GM23338 (cell line): ENCODE measurements around the gene SLC36A4. TPM values are rescaled to one million over a fixed set of nuclear protein-coding genes. Genes with fewer than 3 reads are reported as not detected.
"Not testable (repeated sequence)": the region's sequence is repeated elsewhere in the genome, so short reads cannot be mapped to it uniquely, and the experiment has no call there.

Experiments
- ATAC-seq: fragments of 200-7000 bp; cut with Tn5 transposase; 3 replicates; pipeline ENCODE4 v1.9.1; 2020
- DNase-seq: peaks from one replicate; pipeline ENCODE4 v3.0.0-alpha.2; 2015; ENCODE audit warnings: low spot score
- H2AFZ ChIP-seq: fragments of 200-600 bp; sonication (generic); 2 replicates; pipeline ENCODE4 v1.8.0; 2016; ENCODE audit warnings: antibody characterized with exemption, mild to moderate bottlenecking, moderate library complexity
- H3F3A ChIP-seq: fragments of 200-600 bp; sonication (generic); replicated peaks from 2 replicates; pipeline ENCODE4 v1.8.0; 2017; ENCODE audit warnings: antibody characterized with exemption, mixed run types, low read depth
- H3K27ac ChIP-seq: fragments of 200-600 bp; sonication (generic); 2 replicates; pipeline ENCODE4 v1.6.1; 2016; ENCODE audit warnings: low read depth
- H3K27me3 ChIP-seq: fragments of 200-600 bp; sonication (generic); 2 replicates; pipeline ENCODE4 v1.8.0; 2016; ENCODE audit warnings: mild to moderate bottlenecking, mixed run types, moderate library complexity; ENCODE audit not compliant: insufficient read depth
- H3K36me3 ChIP-seq: fragments of 200-600 bp; sonication (generic); 2 replicates; pipeline ENCODE4 v1.8.0; 2016; ENCODE audit warnings: mild to moderate bottlenecking; ENCODE audit not compliant: insufficient read depth
- H3K4me1 ChIP-seq: fragments of 200-600 bp; sonication (generic); 2 replicates; pipeline ENCODE4 v1.8.0; 2016; ENCODE audit warnings: mild to moderate bottlenecking, moderate library complexity; ENCODE audit not compliant: insufficient read depth
- H3K4me2 ChIP-seq: fragments of 200-600 bp; sonication (generic); 2 replicates; pipeline ENCODE4 v1.7.1; 2017; ENCODE audit warnings: mixed run types
- H3K4me3 ChIP-seq: fragments of 200-600 bp; sonication (generic); 2 replicates; pipeline ENCODE4 v1.6.1; 2016; ENCODE audit warnings: mixed run types
- H3K79me2 ChIP-seq: fragments of 200-600 bp; sonication (generic); replicated peaks from 2 replicates; pipeline ENCODE4 v1.8.0; 2017; ENCODE audit warnings: mild to moderate bottlenecking; ENCODE audit not compliant: insufficient read depth
- H3K9me2 ChIP-seq: fragments of 200-600 bp; sonication (generic); 2 replicates; pipeline ENCODE4 v1.8.0; 2017; ENCODE audit not compliant: insufficient read depth
- H4K20me1 ChIP-seq: fragments of 200-600 bp; sonication (generic); replicated peaks from 2 replicates; pipeline ENCODE4 v1.8.0; 2017; ENCODE audit warnings: mild to moderate bottlenecking; ENCODE audit not compliant: insufficient read depth
- H3K27ac Mint-ChIP-seq: 2 replicates; pipeline ENCODE4 v1.8.0; 2020; ENCODE audit warnings: inconsistent platforms, mild to moderate bottlenecking, moderate library complexity, mixed read lengths
- H3K27me3 Mint-ChIP-seq: 3 replicates; pipeline ENCODE4 v1.8.0; 2022; ENCODE audit warnings: low read depth, mild to moderate bottlenecking, moderate library complexity, mixed read lengths, inconsistent platforms; ENCODE audit not compliant: insufficient read depth, poor library complexity
- H3K36me3 Mint-ChIP-seq: 3 replicates; pipeline ENCODE4 v1.8.0; 2021; ENCODE audit warnings: low read depth, mild to moderate bottlenecking, inconsistent platforms, moderate library complexity, mixed read lengths
- H3K4me1 Mint-ChIP-seq: 3 replicates; pipeline ENCODE4 v1.8.0; 2020; ENCODE audit warnings: mild to moderate bottlenecking, inconsistent platforms, mixed read lengths
- H3K4me3 Mint-ChIP-seq: 3 replicates; pipeline ENCODE4 v1.8.0; 2021; ENCODE audit warnings: moderate library complexity, mild to moderate bottlenecking, inconsistent platforms, mixed read lengths
- H3K9me3 Mint-ChIP-seq: 3 replicates; pipeline ENCODE4 v1.8.0; 2020; ENCODE audit warnings: moderate library complexity, mild to moderate bottlenecking, inconsistent platforms, mixed read lengths
- polyA plus RNA-seq: library from polyadenylated mRNA; unstranded; fragments of >200 nt; fragmentation: Nextera tagmentation; extraction: Ambion mirVana; gene quantifications from 2 replicates; pipeline ENCODE4 v1.2.1, GENCODE V29; 2016
- total RNA-seq: library from RNA; depleted of rRNA; stranded (reverse); fragments of >200 nt; shearing (Covaris generic); gene quantifications from 2 replicates; pipeline ENCODE4 v1.2.3, GENCODE V29; 2014
- TF ChIP-seq, protein P1 (sequence below), 2 experiments: fragments of 200-600 bp in 1 of 2; sonication (generic) in 1 of 2; conservative IDR thresholded peaks; 2 replicates each; pipeline versions ENCODE4 v1.5.1 to v1.6.1; 2016 to 2017; ENCODE audit warnings: antibody characterized with exemption in 2 of 2, low read depth in 2 of 2, mild to moderate bottlenecking in 2 of 2, moderate library complexity in 1 of 2
- TF ChIP-seq, protein P2 (sequence below): fragments of 250-450 bp; sonication (Bioruptor Pico); IDR thresholded peaks from 2 replicates; pipeline ENCODE4 v1.5.0; 2020; ENCODE audit warnings: mild to moderate bottlenecking, moderate library complexity

Gene SLC36A4
- total and polyA plus RNA-seq, 2 experiments from 2014 or later: 24.9 to 34.6 TPM

DNA sequence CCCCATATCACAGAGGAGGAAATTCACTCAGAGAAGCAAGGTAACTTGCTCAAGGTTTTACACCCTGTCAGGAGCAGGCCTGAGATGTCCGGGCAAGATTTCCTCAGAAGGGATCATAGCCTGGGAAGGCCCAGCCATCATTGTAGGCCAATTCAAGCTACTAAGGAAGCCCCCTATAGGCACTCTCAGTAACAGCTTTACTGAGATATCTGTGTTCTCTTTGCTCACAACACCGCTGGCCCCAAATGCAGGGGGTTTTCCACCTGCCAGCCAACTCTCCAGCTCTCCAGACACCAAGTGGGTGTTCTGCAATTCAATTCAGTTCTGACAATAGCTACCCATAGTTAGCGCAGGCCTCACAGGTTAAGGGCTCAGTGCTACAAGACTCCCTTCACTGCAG is 84.0 kb downstream of the SLC36A4 start:
- peak; percentile 56 for ATAC-seq
- peak; percentile 66 for DNase-seq
- no peaks in the 10 kb centered on the region for H4K20me1 ChIP-seq
- peaks cover 47% of the 10 kb centered on the region for H3K4me1 ChIP-seq
- H3F3A ChIP-seq: peaks cover 6% of the 10 kb centered on the region; the same call in 1 of the 2 replicates
- Mint-ChIP-seq H3K4me1 (peaks cover 52% of the 10 kb centered on the region), H3K4me3 (no peak overlapping the region), H3K27me3 (peaks cover 17% of the 10 kb centered on the region), H3K27ac (no peak overlapping the region), H3K9me3 (peaks cover 18% of the 10 kb centered on the region), H3K36me3 (peaks cover 22% of the 10 kb centered on the region)
- no peak overlapping the region for H3K4me2 ChIP-seq
- H3K9me2 ChIP-seq: peaks cover 11% of the 10 kb centered on the region; the same call in 1 of the 2 replicates
- no peak overlapping the region for H3K4me3 ChIP-seq
- H3K79me2 ChIP-seq: no peaks in the 10 kb centered on the region
- H3K27ac ChIP-seq: no peak overlapping the region
- H3K36me3 ChIP-seq: no peaks in the 10 kb centered on the region; the same call in 1 of the 2 replicates
- no peaks in the 10 kb centered on the region for H3K27me3 ChIP-seq
- TF ChIP-seq, protein P1, sequence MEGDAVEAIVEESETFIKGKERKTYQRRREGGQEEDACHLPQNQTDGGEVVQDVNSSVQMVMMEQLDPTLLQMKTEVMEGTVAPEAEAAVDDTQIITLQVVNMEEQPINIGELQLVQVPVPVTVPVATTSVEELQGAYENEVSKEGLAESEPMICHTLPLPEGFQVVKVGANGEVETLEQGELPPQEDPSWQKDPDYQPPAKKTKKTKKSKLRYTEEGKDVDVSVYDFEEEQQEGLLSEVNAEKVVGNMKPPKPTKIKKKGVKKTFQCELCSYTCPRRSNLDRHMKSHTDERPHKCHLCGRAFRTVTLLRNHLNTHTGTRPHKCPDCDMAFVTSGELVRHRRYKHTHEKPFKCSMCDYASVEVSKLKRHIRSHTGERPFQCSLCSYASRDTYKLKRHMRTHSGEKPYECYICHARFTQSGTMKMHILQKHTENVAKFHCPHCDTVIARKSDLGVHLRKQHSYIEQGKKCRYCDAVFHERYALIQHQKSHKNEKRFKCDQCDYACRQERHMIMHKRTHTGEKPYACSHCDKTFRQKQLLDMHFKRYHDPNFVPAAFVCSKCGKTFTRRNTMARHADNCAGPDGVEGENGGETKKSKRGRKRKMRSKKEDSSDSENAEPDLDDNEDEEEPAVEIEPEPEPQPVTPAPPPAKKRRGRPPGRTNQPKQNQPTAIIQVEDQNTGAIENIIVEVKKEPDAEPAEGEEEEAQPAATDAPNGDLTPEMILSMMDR (conservative IDR thresholded peaks at IDR 0.05; ENCODE audit: low read depth in 2 of 2): peak; percentile 43 to 48
- TF ChIP-seq, protein P2, sequence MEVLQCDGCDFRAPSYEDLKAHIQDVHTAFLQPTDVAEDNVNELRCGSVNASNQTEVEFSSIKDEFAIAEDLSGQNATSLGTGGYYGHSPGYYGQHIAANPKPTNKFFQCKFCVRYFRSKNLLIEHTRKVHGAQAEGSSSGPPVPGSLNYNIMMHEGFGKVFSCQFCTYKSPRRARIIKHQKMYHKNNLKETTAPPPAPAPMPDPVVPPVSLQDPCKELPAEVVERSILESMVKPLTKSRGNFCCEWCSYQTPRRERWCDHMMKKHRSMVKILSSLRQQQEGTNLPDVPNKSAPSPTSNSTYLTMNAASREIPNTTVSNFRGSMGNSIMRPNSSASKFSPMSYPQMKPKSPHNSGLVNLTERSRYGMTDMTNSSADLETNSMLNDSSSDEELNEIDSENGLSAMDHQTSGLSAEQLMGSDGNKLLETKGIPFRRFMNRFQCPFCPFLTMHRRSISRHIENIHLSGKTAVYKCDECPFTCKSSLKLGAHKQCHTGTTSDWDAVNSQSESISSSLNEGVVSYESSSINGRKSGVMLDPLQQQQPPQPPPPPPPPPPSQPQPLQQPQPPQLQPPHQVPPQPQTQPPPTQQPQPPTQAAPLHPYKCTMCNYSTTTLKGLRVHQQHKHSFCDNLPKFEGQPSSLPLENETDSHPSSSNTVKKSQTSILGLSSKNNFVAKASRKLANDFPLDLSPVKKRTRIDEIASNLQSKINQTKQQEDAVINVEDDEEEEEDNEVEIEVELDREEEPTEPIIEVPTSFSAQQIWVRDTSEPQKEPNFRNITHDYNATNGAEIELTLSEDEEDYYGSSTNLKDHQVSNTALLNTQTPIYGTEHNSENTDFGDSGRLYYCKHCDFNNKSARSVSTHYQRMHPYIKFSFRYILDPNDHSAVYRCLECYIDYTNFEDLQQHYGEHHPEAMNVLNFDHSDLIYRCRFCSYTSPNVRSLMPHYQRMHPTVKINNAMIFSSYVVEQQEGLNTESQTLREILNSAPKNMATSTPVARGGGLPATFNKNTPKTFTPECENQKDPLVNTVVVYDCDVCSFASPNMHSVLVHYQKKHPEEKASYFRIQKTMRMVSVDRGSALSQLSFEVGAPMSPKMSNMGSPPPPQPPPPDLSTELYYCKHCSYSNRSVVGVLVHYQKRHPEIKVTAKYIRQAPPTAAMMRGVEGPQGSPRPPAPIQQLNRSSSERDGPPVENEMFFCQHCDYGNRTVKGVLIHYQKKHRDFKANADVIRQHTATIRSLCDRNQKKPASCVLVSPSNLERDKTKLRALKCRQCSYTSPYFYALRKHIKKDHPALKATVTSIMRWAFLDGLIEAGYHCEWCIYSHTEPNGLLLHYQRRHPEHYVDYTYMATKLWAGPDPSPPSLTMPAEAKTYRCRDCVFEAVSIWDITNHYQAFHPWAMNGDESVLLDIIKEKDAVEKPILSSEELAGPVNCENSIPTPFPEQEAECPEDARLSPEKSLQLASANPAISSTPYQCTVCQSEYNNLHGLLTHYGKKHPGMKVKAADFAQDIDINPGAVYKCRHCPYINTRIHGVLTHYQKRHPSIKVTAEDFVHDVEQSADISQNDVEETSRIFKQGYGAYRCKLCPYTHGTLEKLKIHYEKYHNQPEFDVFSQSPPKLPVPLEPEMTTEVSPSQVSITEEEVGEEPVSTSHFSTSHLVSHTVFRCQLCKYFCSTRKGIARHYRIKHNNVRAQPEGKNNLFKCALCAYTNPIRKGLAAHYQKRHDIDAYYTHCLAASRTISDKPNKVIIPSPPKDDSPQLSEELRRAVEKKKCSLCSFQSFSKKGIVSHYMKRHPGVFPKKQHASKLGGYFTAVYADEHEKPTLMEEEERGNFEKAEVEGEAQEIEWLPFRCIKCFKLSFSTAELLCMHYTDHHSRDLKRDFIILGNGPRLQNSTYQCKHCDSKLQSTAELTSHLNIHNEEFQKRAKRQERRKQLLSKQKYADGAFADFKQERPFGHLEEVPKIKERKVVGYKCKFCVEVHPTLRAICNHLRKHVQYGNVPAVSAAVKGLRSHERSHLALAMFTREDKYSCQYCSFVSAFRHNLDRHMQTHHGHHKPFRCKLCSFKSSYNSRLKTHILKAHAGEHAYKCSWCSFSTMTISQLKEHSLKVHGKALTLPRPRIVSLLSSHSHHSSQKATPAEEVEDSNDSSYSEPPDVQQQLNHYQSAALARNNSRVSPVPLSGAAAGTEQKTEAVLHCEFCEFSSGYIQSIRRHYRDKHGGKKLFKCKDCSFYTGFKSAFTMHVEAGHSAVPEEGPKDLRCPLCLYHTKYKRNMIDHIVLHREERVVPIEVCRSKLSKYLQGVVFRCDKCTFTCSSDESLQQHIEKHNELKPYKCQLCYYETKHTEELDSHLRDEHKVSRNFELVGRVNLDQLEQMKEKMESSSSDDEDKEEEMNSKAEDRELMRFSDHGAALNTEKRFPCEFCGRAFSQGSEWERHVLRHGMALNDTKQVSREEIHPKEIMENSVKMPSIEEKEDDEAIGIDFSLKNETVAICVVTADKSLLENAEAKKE (CRISPR knock-in tag): no peak
- H2AFZ ChIP-seq: no peak overlapping the region

DNA sequence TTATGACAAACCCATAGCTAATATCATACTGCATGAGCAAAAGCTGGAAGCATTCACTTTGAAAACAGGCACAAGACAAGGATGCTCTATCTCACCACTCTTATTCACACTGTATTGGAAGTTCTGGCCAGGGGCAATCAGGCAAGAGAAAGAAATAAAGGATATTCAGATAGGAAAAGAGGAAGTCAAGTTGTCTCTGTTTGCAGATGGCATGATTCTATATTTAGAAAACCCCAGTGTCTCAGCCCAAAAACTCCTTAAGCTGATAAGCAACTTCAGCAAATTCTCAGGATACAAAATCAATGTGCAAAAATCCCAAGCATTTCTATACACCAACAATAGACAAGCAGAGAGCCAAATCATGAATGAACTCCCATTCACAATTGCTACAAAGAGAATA is 86.6 kb downstream of the SLC36A4 start:
- H3K27me3 ChIP-seq, H3K9me2 ChIP-seq, H2AFZ ChIP-seq, H3K27ac ChIP-seq, H3K4me2 ChIP-seq, H3K36me3 ChIP-seq, ATAC-seq, H3K4me3 Mint-ChIP-seq, DNase-seq, H3F3A ChIP-seq, H3K4me3 ChIP-seq, H3K27ac Mint-ChIP-seq, H4K20me1 ChIP-seq, H3K79me2 ChIP-seq: not testable (repeated sequence)
- peaks cover 21% of the 10 kb centered on the region for H3K36me3 Mint-ChIP-seq
- H3K27me3 Mint-ChIP-seq: peaks cover 17% of the 10 kb centered on the region
- H3K9me3 Mint-ChIP-seq: peaks cover 18% of the 10 kb centered on the region
- peaks cover 28% of the 10 kb centered on the region for H3K4me1 ChIP-seq
- H3K4me1 Mint-ChIP-seq: peaks cover 33% of the 10 kb centered on the region
